HG03103 (cell line): ENCODE data around the gene TIAM2.
A peak's percentile ranks its signal among the peaks of the same experiment; 100 is the strongest.
"Not testable (repeated sequence)": the region's sequence is repeated elsewhere in the genome, so short reads cannot be mapped to it uniquely, and the experiment has no call there.

Experiments
- ATAC-seq: cut with Tn5 transposase; IDR thresholded peaks from one replicate; pipeline ENCODE4 v1.9.1; 2021; ENCODE audit warnings: low read depth; ENCODE audit not compliant: unreplicated experiment

Gene TIAM2

DNA sequence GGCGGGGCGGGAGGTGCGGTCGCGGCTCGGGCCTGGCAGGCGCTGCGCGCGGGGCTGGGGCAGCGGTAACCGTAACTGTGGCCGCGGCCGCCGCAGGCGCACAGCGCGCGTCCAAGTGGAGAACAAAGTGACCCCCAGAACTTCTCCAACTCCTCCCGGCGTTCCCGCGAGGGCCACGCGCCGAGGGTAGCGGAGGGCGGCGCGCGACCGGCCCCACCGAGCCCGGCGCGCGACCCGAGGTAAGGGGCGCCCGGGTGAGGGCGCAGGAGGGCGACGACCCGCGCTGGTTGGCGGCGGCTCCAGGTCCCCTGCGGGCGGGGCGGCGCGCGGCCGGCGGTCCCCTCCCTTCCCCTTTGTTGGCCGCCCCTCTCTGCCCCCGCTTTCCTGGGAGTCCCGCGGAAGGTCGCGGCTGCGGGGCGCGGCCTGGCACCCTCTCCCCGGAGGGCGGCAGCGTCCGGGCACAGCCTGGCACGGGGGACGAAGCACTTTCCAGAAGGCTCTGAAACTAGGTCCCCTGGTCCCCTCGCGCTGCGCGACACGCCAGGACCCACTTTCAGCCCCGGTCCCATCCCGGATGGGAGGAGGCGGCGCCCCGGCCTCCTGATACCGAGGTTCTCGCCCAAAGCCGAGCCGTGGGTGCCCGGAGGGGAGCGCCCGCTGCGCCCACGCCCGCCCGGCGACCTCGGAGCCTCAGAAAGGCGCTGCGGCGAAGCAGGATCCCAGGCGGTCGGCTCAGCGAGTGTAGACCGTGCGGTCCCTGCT lies at the start of gene TIAM2:
TSS of gene TIAM2 (plus strand) at position 62 of the 762 bp plus-strand sequence. CDS start 133,909 bp downstream, outside the sequence.
- no peak for ATAC-seq

- no peak for ATAC-seq
Observed at GRCh38 chr6:154950979-154951344, 44.2 kb upstream of the TIAM2 start.

DNA sequence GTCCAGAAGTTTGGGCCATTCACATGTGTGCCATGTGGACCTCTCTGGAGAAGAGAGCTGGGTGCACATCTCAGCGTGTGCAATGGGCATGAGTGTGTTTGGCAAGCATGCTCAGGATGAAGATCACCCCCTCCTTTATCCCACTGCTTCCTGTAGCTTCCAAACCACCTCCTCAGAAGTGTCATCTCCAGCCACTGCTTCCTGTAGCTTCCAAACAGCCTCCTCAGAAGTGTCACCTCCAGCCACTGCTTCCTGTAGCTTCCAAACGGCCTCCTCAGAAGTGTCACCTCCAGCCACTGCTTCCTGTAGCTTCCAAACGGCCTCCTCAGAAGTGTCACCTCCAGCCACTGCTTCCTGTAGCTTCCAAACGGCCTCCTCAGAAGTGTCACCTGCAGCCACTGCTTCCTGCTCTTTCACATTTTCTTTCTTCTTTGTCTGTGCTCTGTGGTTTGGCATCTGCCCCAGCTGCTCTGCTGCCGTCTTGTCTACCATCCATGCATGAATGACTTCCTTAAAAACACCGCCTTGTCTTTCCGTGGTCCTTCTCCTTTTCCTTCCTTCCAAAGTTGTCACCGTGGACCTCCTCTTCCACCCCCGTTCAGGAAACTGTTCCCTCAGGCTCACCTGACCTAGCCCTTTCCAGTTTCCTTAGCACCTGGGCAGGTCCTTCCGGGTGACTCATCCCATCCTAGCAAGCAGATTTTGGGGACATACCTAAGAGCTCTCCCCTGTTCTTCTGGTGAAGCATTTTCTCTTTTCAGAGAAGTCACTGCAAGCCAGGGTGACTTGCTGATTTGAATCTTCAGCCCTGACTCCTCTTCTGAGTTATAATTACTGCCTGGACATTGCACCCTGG lies 43.5 kb upstream of the TIAM2 start:
- ATAC-seq: peak; percentile 88

DNA sequence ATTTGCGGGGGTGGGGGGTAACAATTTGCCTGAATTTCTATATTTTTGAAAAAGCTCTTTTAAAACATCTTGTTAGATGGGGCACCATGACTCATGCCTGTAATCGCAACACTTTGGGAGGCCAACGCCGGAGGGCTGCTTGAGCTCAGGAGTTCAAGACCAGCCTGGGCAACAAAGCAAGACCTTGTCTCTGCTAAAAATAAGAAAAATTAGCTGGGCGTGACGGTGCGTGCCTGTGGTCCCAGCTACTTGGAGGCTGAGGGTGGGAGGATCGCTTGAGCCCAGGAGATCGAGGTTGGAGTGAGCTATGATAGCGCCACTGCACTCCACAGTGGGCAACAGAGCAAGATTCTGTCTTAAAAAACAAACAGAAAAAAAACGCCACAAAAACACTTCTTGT lies 41.5 kb upstream of the TIAM2 start:
- no peak for ATAC-seq

DNA sequence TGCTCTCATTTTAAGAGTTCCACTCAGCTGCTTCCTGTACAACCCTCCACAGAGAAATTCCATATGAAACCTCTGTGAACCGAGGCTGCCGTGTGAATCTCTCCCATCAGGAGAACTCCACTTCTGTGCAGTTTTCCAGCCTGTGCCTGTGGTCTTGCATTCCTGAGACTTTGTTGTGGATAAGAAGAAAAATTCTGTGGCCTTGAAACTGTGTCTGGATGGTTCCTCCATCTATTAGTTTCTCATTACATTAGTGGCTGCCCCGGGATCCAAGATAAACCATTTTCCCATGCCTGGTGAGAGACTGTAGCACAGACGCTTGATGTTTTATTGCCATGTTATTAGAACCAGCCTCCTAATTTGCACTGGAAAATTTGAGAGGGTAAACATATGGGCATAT lies 40.8 kb upstream of the TIAM2 start:
- no peak for ATAC-seq

- no peak for ATAC-seq
Observed at GRCh38 chr6:154956771-154957522, 38.2 kb upstream of the TIAM2 start.

DNA sequence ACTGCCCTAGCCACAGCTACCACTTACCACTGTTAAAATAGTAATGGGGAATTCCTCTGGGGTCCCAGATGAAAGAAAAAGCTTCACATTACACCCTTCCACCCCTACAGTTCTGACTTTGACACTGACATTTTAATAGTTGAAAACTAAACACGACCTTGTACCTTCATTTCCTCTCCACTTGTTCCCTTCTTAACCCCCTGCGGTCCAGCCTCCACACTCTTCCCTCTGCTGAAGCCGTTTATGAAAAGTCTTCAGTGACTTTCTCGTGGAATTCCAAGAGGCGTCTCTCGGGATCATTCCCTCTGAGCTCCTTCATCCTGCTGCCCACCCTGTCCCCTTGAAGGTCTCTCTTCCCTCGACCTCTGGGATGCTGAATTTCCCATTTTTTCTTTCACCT lies 36.6 kb upstream of the TIAM2 start:
- no peak for ATAC-seq

DNA sequence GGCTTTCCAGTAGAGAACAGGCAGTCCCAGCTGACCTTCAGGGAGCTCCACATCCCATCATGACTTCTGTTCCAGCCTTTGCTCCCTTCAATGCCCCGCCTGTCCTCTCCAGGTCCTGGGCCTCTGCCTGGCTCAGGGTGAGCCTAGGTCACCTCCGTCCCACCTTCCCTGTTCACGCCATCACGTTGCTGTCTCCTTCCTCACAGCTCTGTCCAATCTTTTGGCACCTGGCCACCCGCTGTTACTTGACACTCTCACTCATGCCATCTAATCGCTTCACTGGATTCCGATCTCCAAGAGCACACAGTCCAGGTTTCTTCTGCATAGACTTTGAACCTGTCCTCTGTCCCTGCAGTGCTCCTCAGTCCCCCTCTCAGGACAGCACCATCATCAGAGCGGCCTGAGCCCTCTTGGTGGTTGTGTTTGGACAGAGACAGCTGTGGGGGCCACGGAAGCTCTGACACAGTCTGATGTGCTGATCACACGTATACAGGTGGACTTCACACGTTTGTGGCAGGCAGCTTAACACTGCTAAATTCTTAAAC lies 34.7 kb upstream of the TIAM2 start:
- ATAC-seq: no peak

GRCh38 chr6:154960854-154961530 lies 34.1 kb upstream of the TIAM2 start:
- no peak for ATAC-seq

GRCh38 chr6:154962753-154963152 lies 32.4 kb upstream of the TIAM2 start:
- no peak for ATAC-seq

- ATAC-seq: not testable (repeated sequence)
Observed at GRCh38 chr6:154966065-154966770, 28.9 kb upstream of the TIAM2 start.

- ATAC-seq: no peak
Observed at GRCh38 chr6:154969796-154970195, 25.3 kb upstream of the TIAM2 start.

DNA sequence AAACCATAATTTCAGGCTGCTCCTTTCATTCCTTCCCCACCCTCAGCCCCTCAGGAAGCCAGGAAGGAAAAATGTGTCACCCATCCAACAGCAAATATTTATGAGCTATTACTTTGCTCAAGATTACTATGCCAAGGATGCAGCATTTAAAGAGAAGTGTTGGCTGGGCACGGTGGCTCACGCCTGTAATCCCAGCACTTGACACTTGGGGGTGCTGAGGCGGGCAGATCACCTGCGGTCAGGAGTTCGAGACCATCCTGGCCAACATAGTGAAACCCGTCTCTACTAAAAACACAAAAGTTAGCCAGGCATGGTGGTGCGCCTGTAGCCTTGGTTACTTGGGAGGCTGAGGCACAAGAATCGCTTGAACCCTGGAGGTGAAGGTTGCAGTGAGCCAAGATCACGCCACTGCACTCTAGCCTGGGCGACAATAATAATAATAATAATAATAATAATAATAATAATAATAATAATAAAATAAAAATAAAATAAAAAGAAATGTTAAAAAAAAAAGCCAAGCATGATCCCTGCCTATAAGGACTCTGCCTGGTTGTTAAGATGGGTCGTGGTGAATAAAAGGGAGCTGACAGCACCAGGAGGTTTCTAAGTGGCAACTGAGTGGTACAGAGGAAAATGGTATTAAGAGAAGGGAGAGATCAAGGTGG lies 20.5 kb upstream of the TIAM2 start:
- ATAC-seq: no peak

DNA sequence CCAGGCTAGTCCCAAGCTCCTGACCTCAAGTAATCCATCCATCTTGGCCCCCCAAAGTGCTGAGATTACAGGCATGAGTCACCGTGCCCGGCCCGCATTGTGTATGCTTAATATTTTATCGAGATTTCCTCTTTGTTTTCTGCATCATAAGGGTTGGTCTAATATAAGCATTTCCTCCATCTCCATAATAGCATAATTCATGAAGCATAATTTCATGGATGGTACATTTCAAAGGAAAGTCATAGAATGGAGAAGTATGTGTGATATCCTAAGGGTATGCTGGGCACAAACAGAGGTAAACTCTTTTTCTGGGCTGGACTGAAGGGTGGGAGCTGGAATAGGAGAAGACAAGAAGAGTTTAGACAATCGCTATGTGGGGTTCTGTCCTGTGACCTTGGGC lies 17.5 kb upstream of the TIAM2 start:
- no peak for ATAC-seq

DNA sequence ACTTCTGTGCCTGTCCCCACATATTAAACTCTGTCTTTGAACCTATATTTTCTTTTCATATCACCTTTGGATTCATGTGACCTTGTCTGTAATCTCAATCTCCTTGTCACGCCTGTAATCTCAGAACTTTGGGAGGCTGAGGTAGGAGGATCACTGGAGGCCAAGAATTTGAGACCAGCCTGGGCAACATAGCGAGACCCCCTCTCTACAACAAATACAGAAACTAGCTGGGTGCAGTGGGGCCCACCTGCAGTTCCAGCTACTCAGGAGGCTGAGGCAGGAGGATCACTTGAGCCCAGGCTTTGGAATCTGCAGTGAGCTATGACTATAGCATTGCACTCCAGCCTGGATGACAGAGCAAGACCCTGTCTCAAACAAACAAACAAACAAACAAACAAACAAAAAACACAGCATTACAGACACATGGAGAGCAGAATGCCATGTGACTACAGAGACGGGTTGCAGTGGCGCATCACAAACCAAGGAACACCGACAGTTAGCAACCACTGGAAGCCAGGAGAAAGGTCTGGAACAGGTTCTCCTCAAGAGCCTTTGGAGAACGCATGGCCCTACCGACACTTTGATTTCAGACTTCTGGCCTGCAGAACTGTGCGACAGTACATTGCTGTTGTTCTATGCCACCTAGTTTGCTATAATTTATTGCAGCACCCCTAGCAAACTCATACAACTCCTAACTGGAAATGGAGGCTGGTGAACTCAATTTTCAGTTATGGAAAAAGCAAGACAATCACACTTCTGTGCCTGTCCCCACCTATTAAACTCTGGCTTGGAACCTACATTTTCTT lies 14.6 kb upstream of the TIAM2 start:
- no peak for ATAC-seq

DNA sequence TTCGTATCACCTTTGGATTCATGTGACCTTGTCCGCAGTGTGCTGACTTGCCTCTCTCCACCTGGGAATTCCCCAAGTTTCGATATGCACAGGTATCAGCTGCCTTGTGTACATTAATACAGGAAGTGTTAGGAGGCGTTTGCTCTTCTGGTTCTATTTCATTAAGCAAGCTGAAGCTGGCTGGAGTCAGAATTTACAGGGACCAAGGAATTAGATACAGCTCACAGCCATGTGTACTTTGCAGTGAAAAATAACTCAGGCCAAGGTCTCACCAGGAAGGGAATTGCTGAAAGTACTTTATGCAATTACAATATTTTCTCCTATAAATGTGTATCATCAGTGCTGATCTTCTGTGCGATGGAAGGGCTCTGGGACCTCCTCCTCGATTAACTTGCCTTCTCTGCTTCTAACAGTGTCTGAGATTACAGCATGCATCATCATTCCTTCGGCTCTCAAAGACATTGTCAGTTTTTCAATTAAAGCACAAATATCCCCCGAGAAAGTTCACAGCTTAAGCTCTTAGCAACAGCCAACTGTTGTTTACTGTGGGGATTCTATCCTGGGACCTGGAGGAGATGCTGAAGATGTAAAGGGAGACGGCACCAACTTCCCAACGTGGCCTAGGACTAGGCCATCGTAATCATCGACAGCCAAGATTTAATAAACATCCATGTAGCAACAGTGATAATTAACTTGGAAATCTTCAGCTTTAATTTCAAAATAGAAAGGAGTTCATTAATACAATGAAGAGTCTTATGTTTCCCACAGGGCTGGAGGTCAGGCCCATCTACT lies 13.8 kb upstream of the TIAM2 start:
- ATAC-seq: peak; percentile 63

- no peak for ATAC-seq
Observed at GRCh38 chr6:154984146-154984545, 11.0 kb upstream of the TIAM2 start.
